Measurements from ENCODE around the gene CYP2W1.
"Not testable (repeated sequence)": the region's sequence is repeated elsewhere in the genome, so short reads cannot be mapped to it uniquely, and the experiment has no call there.

Gene CYP2W1

GRCh38 chr7:1030444-1031070, 47.6 kb downstream of the CYP2W1 start:
- no peak for DNase-seq

DNA sequence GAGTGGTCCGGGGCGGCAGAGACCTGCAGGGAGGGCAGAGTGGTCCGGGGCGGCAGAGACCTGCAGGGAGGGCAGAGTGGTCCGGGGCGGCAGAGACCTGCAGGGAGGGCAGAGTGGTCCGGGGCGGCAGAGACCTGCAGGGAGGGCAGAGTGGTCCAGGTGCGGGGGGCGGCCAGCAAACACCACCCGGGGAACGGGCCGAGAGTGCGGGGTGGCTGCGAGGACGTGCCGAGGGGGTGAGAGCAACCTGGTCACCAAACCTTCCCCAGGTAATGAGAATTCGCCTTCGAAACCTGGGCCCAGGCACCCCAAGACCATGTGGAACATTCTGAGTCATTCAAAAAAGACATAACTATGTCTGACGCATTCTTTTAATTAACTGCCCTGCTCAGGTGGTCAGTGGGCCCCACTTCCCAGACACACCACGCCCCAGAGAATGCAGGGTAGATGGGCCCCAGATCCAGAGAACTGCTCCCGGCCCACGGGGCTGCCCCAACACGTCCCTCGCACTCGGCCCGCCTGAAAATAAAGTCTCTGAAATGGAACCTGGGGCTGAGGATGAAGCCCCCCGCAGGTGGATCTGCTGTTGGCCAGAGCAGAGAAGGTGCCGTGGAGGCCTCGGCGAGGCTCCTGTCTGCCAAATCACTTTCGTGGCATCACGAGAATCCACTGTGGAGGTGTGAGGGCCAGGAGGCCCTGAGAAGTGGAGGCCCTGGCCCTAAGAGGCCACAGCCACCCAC, 48.9 kb downstream of the CYP2W1 start:
- no peak for DNase-seq

DNA sequence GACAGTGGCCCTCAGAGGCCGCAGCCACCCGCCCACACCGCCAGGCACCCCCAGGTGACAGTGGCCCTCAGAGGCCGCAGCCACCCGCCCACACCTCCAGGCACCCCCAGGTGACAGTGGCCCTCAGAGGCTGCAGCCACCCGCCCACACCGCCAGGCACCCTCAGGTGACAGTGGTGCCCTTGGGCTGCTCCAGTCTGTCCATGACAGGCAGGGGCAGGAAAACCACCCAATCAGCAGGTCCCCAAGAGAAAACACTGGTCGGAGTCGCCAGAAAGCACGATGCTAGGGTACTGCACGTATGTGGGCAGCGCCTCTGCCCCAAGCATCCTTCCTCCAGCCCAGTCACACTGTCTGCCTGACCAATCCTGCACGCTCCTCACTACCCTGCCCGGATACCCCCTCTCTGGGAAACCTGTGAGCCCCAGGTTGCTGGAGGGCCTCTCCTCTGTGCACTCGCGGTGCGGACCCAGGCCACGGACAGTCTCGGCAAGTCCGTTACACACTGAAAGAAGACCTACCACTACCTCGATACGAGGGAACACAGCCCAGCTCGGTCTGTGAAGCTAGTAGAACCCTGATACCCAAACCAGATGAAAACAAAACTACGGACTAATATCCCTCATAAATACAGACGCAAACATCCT, 49.7 kb downstream of the CYP2W1 start:
- DNase-seq, result no peak

GRCh38 chr7:1033546-1034145, 50.7 kb downstream of the CYP2W1 start:
- no peak for DNase-seq

- DNase-seq, result not testable (repeated sequence)
Observed at GRCh38 chr7:1034769-1035168, 51.8 kb downstream of the CYP2W1 start.

DNA sequence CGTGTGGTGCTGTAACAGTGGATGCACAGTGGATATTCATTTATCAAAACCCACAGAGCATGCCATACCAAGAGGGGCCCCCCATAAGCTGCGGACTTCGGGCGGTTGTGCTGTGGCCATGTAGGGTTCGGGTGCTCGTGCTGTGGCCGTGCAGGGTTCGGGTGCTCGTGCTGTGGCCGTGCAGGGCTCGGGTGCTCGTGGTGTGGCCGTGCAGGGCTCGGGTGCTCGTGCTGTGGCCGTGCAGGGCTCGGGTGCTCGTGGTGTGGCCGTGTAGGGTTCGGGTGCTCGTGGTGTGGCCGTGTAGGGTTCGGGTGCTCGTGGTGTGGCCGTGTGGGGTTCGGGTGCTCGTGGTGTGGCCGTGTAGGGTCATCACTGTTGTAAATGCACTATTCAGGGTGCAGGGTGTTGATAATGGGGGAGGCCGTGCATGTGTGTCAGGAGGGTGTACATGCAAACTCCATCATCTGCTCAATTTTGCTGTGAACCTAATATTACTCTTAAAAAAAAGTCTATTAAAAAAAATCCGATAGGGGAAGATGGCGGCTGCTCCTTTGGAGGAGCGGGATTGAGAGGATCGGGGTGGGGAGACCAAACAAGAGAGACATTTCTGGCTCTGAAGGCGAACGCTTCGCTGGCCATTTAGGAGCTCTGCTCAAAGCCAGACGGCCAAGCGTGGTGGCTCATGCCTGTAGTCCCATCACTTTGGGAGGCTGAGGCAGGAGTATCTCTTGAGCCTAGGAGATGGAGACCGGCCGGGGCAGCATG, 53.4 kb downstream of the CYP2W1 start:
- not testable (repeated sequence) for DNase-seq
